Esophagus muscularis mucosa (tissue), 4 donors: ENCODE results near the gene NBPF3. TPM values are rescaled to one million over a fixed set of nuclear protein-coding genes. Genes with fewer than 3 reads are reported as not detected.

Experiments used
- DNase-seq: peaks from one replicate; pipeline ENCODE4 v3.0.0-alpha.2; 2017; ENCODE audit errors: extremely low spot score
- H3K27ac ChIP-seq, 4 donors: fragments of 200-600 bp; sonication (generic); replicated peaks in 1 of 4; 1 replicate in 3 of 4; 2 replicates in 1 of 4; pipeline ENCODE4 v1.5.1; 2016 to 2019; ENCODE audit warnings: mild to moderate bottlenecking in 1 of 4
- H3K27me3 ChIP-seq, 4 donors: fragments of 200-600 bp; sonication (generic); one replicate each; pipeline versions ENCODE4 v1.5.1 to v1.6.0; 2016 to 2019
- H3K36me3 ChIP-seq, 4 donors: fragments of 200-600 bp; sonication (generic); one replicate each; pipeline ENCODE4 v1.5.1; 2016 to 2019
- H3K4me1 ChIP-seq, 4 donors: fragments of 200-600 bp; sonication (generic); one replicate each; pipeline ENCODE4 v1.5.1; 2016 to 2019
- H3K4me3 ChIP-seq, 4 donors: fragments of 200-600 bp; sonication (generic); 1 replicate in 2 of 4; 2 replicates in 2 of 4; pipeline ENCODE4 v1.5.1; 2016 to 2019; ENCODE audit warnings: mild to moderate bottlenecking in 4 of 4, moderate library complexity in 1 of 4
- H3K9me3 ChIP-seq, 4 donors: fragments of 200-600 bp; sonication (generic); 1 replicate in 3 of 4; 2 replicates in 1 of 4; pipeline ENCODE4 v1.5.1; 2016 to 2019
- CTCF ChIP-seq, 3 experiments: fragments of 200-600 bp in 2 of 3; fragments of 450-650 bp in 1 of 3; sonication (generic) in 2 of 3; IDR thresholded peaks; one replicate each; pipeline ENCODE4 v1.5.1; 2017 to 2019; ENCODE audit warnings: antibody characterized with exemption in 3 of 3, mild to moderate bottlenecking in 2 of 3, moderate library complexity in 1 of 3
- EP300 ChIP-seq: sonication (generic); formaldehyde crosslinking; IDR thresholded peaks from one replicate; pipeline ENCODE4 v1.6.1; 2017; ENCODE audit warnings: antibody characterized with exemption
- POLR2A ChIP-seq: fragments of 450-650 bp; IDR thresholded peaks from one replicate; pipeline ENCODE4 v1.6.1; 2017; ENCODE audit warnings: antibody characterized with exemption, moderate library complexity, mild to moderate bottlenecking, low read depth
- POLR2AphosphoS5 ChIP-seq, 2 donors: sonication (generic); formaldehyde crosslinking; IDR thresholded peaks; one replicate each; pipeline ENCODE4 v1.6.1; 2017; ENCODE audit warnings: antibody characterized with exemption in 2 of 2
- WGBS: methylation state at CpG from one replicate; pipeline ENCODE4 v1.1.5; 2018; 5-methylcytosine and 5-hydroxymethylcytosine counted together
- intact Hi-C: fragments of 100-400 bp; cut with DNase I; formaldehyde crosslinking; loops from one replicate; pipeline ENCODE4 v1.15.1; 2023
- total RNA-seq, 4 donors: library from RNA; depleted of rRNA; stranded (reverse); fragments of >200 nt; gene quantifications; one replicate each; pipeline versions ENCODE4 v1.1.0 to v1.2.1, GENCODE V29; 2016

The NBPF3 gene
- total RNA-seq, 4 donors from 2014 or later, result 5.8 to 13.1 (median 9.0) TPM

GRCh38 chr1:21511579-21512522 is 71.9 kb downstream of the NBPF3 start:
- WGBS, result 69% methylated on average over 11 of the region's 11 CpGs
- no peaks in the 10 kb centered on the region for H3K9me3 ChIP-seq
- TF ChIP-seq POLR2AphosphoS5 (IDR thresholded peaks at IDR 0.05) (no peak), EP300 (no peak), POLR2A (no peak), CTCF (IDR thresholded peaks at IDR 0.05) (no peak)
- H3K27me3 ChIP-seq, result peaks cover 0 to 58% (median 18%) of the 10 kb centered on the region in 4 donors
- no peaks in the 10 kb centered on the region for H3K36me3 ChIP-seq
- no peak overlapping the region for H3K27ac ChIP-seq
- peaks cover 17 to 40% (median 23%) of the 10 kb centered on the region in 4 donors for H3K4me1 ChIP-seq
- no peak for DNase-seq
- intact Hi-C loops, result loop anchor here (2.0 kb wide), 1 partner anchor 61 kb away; no protein-coding TSS in a partner anchor
- no peak overlapping the region for H3K4me3 ChIP-seq

GRCh38 chr1:21514245-21514644 is 74.3 kb downstream of the NBPF3 start:
- Histone ChIP-seq H3K4me1 (peaks cover 8 to 29% (median 15%) of the 10 kb centered on the region in 4 donors), H3K27ac (no peak overlapping the region), H3K36me3 (no peaks in the 10 kb centered on the region), H3K27me3 (peaks cover 0 to 34% (median 7%) of the 10 kb centered on the region in 4 donors), H3K4me3 (no peak overlapping the region), H3K9me3 (no peaks in the 10 kb centered on the region)
- DNase-seq, result no peak
- 86% methylated on average over 3 of the region's 5 CpGs for WGBS
- intact Hi-C loops, result no loop called here
- TF ChIP-seq POLR2AphosphoS5 (IDR thresholded peaks at IDR 0.05) (no peak), POLR2A (no peak), EP300 (no peak), CTCF (IDR thresholded peaks at IDR 0.05) (no peak)

GRCh38 chr1:21517161-21517589 is 77.2 kb downstream of the NBPF3 start:
- intact Hi-C loops, result no loop called here

GRCh38 chr1:21517660-21518480 is 77.9 kb downstream of the NBPF3 start:
- DNase-seq, result no peak
- WGBS, result 81% methylated on average over 13 of the region's 13 CpGs
- intact Hi-C loops, result no loop called here

More at GRCh38 chr1:21517161-21517589, 77.2 kb downstream of the NBPF3 start:
- Histone ChIP-seq H3K4me3 (no peak overlapping the region), H3K36me3 (no peaks in the 10 kb centered on the region), H3K9me3 (no peaks in the 10 kb centered on the region), H3K4me1 (peaks cover 0 to under 1% (median 0%) of the 10 kb centered on the region in 4 donors), H3K27me3 (peaks cover 0 to 17% (median 0%) of the 10 kb centered on the region in 4 donors), H3K27ac (no peak overlapping the region)
- 93% methylated on average over 3 of the region's 3 CpGs for WGBS
- DNase-seq, result no peak
- TF ChIP-seq POLR2AphosphoS5 (IDR thresholded peaks at IDR 0.05) (no peak), EP300 (no peak), CTCF (IDR thresholded peaks at IDR 0.05) (no peak), POLR2A (no peak)

More at GRCh38 chr1:21517660-21518480, 77.9 kb downstream of the NBPF3 start:
- TF ChIP-seq CTCF (IDR thresholded peaks at IDR 0.05), result no peak
- TF ChIP-seq POLR2AphosphoS5 (IDR thresholded peaks at IDR 0.05), result no peak
- no peak for TF ChIP-seq POLR2A
- no peak for TF ChIP-seq EP300
- H3K36me3 ChIP-seq, result no peaks in the 10 kb centered on the region
- no peak overlapping the region for H3K27ac ChIP-seq
- H3K4me1 ChIP-seq, result no peaks in the 10 kb centered on the region
- H3K27me3 ChIP-seq, result peaks cover 0 to 19% (median 0%) of the 10 kb centered on the region in 4 donors
- no peak overlapping the region for H3K4me3 ChIP-seq
- no peaks in the 10 kb centered on the region for H3K9me3 ChIP-seq
